OCI-LY7 (cell line): ENCODE data around the gene ZNF484. TPM values are rescaled to one million over a fixed set of nuclear protein-coding genes. Genes with fewer than 3 reads are reported as not detected.

ENCODE experiments used
- BruUV-seq: library from RNA; stranded (reverse); fragments of 400-500 nt; replicated peaks from 2 replicates; lab custom pipeline; 2021; lab: Mats Ljungman, UMichigan
- CTCF ChIA-PET: fragments of 300-600 bp; sonication (Branson Sonifier 250); formaldehyde crosslinking; loops from one replicate; lab custom pipeline; 2022; ENCODE audit warnings: antibody characterized with exemption; ENCODE audit not compliant: unreplicated experiment; lab: Charles Lee
- POLR2A ChIA-PET: fragments of 300-600 bp; sonication (Branson Sonifier 250); formaldehyde crosslinking; loops from one replicate; lab custom pipeline; 2022; ENCODE audit warnings: antibody characterized with exemption; lab: Charles Lee
- DNase-seq: peaks from one replicate; pipeline ENCODE4 v3.0.0-alpha.2; 2015; ENCODE audit warnings: low spot score
- H2AFZ ChIP-seq: fragments of 200-600 bp; sonication (generic), shearing (Covaris generic); 2 replicates; pipeline ENCODE4 v1.6.1; 2014; ENCODE audit warnings: mild to moderate bottlenecking, antibody characterized with exemption, low read length, moderate library complexity
- H3K27ac ChIP-seq: fragments of 200-600 bp; sonication (generic); 2 replicates; pipeline ENCODE4 v1.5.1; 2014; ENCODE audit warnings: mixed run types, low read depth, mild to moderate bottlenecking, moderate library complexity, low read length, inconsistent platforms; ENCODE audit not compliant: poor library complexity, severe bottlenecking
- H3K36me3 ChIP-seq: fragments of 200-600 bp; sonication (generic); 2 replicates; pipeline ENCODE4 v1.6.1; 2014; ENCODE audit warnings: mild to moderate bottlenecking, antibody characterized with exemption, low read length, moderate library complexity, mixed read lengths; ENCODE audit not compliant: insufficient read depth
- H3K4me1 ChIP-seq: fragments of 200-600 bp; sonication (generic); 2 replicates; pipeline ENCODE4 v1.5.1; 2014; ENCODE audit warnings: mild to moderate bottlenecking, low read length; ENCODE audit not compliant: insufficient read depth, poor library complexity, severe bottlenecking
- H3K4me2 ChIP-seq: fragments of 200-600 bp; sonication (generic); 2 replicates; pipeline ENCODE4 v1.6.1; 2014; ENCODE audit warnings: mild to moderate bottlenecking, low read length
- H3K4me3 ChIP-seq: fragments of 200-600 bp; sonication (generic); 2 replicates; pipeline ENCODE4 v1.5.1; 2014; ENCODE audit warnings: mild to moderate bottlenecking, low read depth, low read length; ENCODE audit not compliant: poor library complexity, severe bottlenecking
- H3K79me2 ChIP-seq: fragments of 200-600 bp; sonication (generic); 2 replicates; pipeline ENCODE4 v1.6.1; 2016; ENCODE audit warnings: low read depth, mild to moderate bottlenecking, low read length, moderate library complexity, mixed read lengths; ENCODE audit not compliant: insufficient read depth
- H3K9me2 ChIP-seq: fragments of 200-600 bp; sonication (generic); 2 replicates; pipeline ENCODE4 v1.6.1; 2016; ENCODE audit warnings: mild to moderate bottlenecking, low read length, mixed read lengths; ENCODE audit not compliant: insufficient read depth
- H3K9me3 ChIP-seq: fragments of 200-600 bp; sonication (generic); 2 replicates; pipeline ENCODE4 v1.6.1; 2014; ENCODE audit warnings: mild to moderate bottlenecking, mixed run types, low read length, mixed read lengths
- H4K20me1 ChIP-seq: fragments of 200-600 bp; sonication (generic); 2 replicates; pipeline ENCODE4 v1.6.1; 2014; ENCODE audit warnings: mild to moderate bottlenecking, antibody characterized with exemption, low read length, moderate library complexity, mixed read lengths; ENCODE audit not compliant: insufficient read depth
- CTCF ChIP-seq: fragments of 200-600 bp; sonication (generic); conservative IDR thresholded peaks from 2 replicates; pipeline ENCODE4 v1.5.1; 2014; ENCODE audit warnings: mild to moderate bottlenecking, antibody characterized with exemption, low read length, moderate library complexity, mixed read lengths
- EZH2phosphoT487 ChIP-seq: fragments of 200-600 bp; sonication (generic); IDR thresholded peaks from 2 replicates; pipeline ENCODE4 v1.6.1; 2018; ENCODE audit warnings: low read depth, borderline replicate concordance, mild to moderate bottlenecking, mixed run types, antibody characterized with exemption, low read length, moderate library complexity, mixed read lengths
- intact Hi-C: fragments of 100-400 bp; cut with micrococcal nuclease; formaldehyde crosslinking; loops from one replicate; pipeline ENCODE4 v1.10.0; 2022; ENCODE audit not compliant: unreplicated experiment
- small RNA-seq: library from RNA; depleted of rRNA; stranded (forward); fragments of <200 nt; gene quantifications from one replicate; pipeline ENCODE3, GENCODE V24; 2014
- total RNA-seq, 2 experiments: library from RNA; depleted of rRNA in 1 of 2; stranded (reverse); fragments of >200 nt in 1 of 2; shearing (Covaris generic) in 1 of 2; gene quantifications; 2 replicates each; pipeline ENCODE4 v1.2.3, GENCODE V29; 2014 to 2022

ZNF484 gene
- total RNA-seq, 2 experiments from 2014 or later, result 8.0 to 10.1 TPM

- DNase-seq, result no peak
- Histone ChIP-seq H2AFZ (no peak overlapping the region), H3K4me3 (no peak overlapping the region), H3K4me2 (no peak overlapping the region), H3K79me2 (no peaks in the 10 kb centered on the region), H3K27ac (no peak overlapping the region), H3K4me1 (peaks cover 13% of the 10 kb centered on the region), H3K9me3 (no peaks in the 10 kb centered on the region), H3K9me2 (no peaks in the 10 kb centered on the region), H3K36me3 (no peaks in the 10 kb centered on the region), H4K20me1 (no peaks in the 10 kb centered on the region)
- no peak for TF ChIP-seq EZH2phosphoT487
- no peak for TF ChIP-seq CTCF
- no TSS peak for BruUV-seq
- ChIA-PET POLR2A (interaction anchor here (1.1 kb wide), 1 partner anchor 83 kb away, joined by 3 read pairs; no protein-coding TSS in a partner anchor), CTCF (no interaction called here)
- intact Hi-C loops, result loop anchor here (10.0 kb wide), 1 partner anchor 661 kb away; no protein-coding TSS in a partner anchor
Measured at GRCh38 chr9:92795598-92796336, 82.1 kb downstream of the ZNF484 start.

Small RNA genes lying within 50 kb of the gene (small RNA-seq; reads per million reads assigned to genes)
- gene RNU6-714P, result not detected

Other genes with a start within 250 kb of the ZNF484 start
- 12.6 and 12.7 TPM in 2 replicates for gene IPPK, start 207.9 kb downstream of the ZNF484 start, total RNA-seq (2014; rRNA removed; shearing (Covaris generic))
- gene IPPK, start 207.9 kb downstream of the ZNF484 start, total RNA-seq (2022), result 10.3 and 12.0 TPM in 2 replicates
- 71.0 and 71.7 TPM in 2 replicates for gene BICD2, start 113.2 kb downstream of the ZNF484 start, total RNA-seq (2014; rRNA removed; shearing (Covaris generic))
- gene BICD2, start 113.2 kb downstream of the ZNF484 start, total RNA-seq (2022), result 46.5 and 53.9 TPM in 2 replicates
- 20.6 and 22.1 TPM in 2 replicates for gene FGD3, start 69.5 kb upstream of the ZNF484 start, total RNA-seq (2014; rRNA removed; shearing (Covaris generic))
- 22.9 and 28.1 TPM in 2 replicates for gene FGD3, start 69.5 kb upstream of the ZNF484 start, total RNA-seq (2022)
- 160 and 201 TPM in 2 replicates for gene SUSD3, start 180.7 kb upstream of the ZNF484 start, total RNA-seq (2014; rRNA removed; shearing (Covaris generic))
- gene SUSD3, start 180.7 kb upstream of the ZNF484 start, total RNA-seq (2022), result 94.1 and 116 TPM in 2 replicates
- 18.4 and 26.8 TPM in 2 replicates for gene CARD19, start 218.2 kb upstream of the ZNF484 start, total RNA-seq (2014; rRNA removed; shearing (Covaris generic))
- gene CARD19, start 218.2 kb upstream of the ZNF484 start, total RNA-seq (2022), result 13.4 and 15.8 TPM in 2 replicates